Cardiac septum (tissue), 1 donor: ENCODE results near the gene NACC2. TPM values are rescaled to one million over a fixed set of nuclear protein-coding genes. Genes with fewer than 3 reads are reported as not detected.

ENCODE experiments used
- DNase-seq: peaks from one replicate; pipeline ENCODE4 v3.0.0-alpha.2; 2020; ENCODE audit warnings: low spot score
- intact Hi-C: fragments of 100-400 bp; cut with DNase I; formaldehyde crosslinking; loops from one replicate; pipeline ENCODE4 v1.14.0; 2022
- total RNA-seq: library from RNA; stranded (reverse); fragmentation: NEBNext Ultra II Directional; extraction: Animal tissue kit (Norgen Biotek cat#: 25700); gene quantifications from one replicate; pipeline ENCODE4 v1.2.1, GENCODE V29; 2021
- donor health status: DM: no; HTN: no; CAD: no.

Gene NACC2
- total RNA-seq, 1 donor from 2014 or later: 57.8 TPM

DNA sequence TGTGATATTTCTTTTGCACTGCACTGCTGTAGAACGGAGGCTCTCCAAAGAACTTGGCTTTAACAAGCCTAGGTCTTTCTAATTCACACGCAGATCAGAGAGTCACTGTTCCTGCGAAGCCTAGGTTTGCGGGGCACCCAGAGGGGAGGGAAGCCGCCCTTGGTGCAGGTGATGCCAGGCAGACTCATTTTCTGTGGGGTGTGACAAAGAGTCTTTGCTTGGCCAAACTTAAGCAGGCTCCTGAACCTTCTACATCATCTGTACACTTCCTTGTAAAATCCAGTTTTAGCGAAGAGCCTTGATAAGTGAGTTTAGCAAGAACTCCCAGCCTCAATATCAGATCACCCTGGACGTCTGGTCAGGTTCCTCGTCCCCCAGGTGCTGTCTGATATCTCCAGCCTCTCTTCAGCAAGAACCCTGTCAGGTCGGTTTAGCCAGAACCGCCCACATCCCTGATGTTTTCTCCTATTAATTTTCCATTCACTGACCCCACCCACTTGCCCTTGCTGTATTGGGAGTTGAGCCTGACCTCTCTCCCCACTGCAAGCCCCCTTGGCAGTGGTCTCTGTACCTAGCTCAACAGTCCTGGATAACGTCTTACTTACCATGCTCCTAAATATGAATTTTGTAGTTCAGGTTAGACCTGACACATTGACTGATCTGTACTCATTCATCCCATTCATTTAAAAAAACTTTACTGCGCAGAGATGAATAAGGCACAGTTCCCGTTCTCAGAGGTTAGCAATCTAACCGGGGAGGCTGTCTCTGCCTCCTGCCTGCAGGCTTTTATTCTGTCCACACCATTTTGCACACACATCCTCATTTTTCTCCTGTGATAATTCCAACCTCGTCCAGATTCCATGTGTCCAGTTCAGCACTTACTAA, 133.0 kb downstream of the NACC2 start:
- intact Hi-C loops: loop anchor here (1.0 to 2.0 kb wide), 2 partner anchors 55 to 158 kb away; partner anchors contain the start of gene CAMSAP1
- DNase-seq: no peak

GRCh38 chr9:135961277-135961715, 133.8 kb downstream of the NACC2 start, which contains the start of gene UBAC1:
TSS of gene UBAC1 (minus strand) at chr9:135961373. CDS start at chr9:135961162, 211 bp downstream.
- peak; percentile 98 for DNase-seq
- intact Hi-C loops: loop anchor here (2.0 kb wide), 1 partner anchor 54 kb away; the partner anchor contains the start of gene CAMSAP1

GRCh38 chr9:135960411-135961276, 134.4 kb downstream of the NACC2 start:
- intact Hi-C loops: loop anchor here (2.0 kb wide), 1 partner anchor 54 kb away; the partner anchor contains the start of gene CAMSAP1
- DNase-seq: no peak

GRCh38 chr9:135959814-135960213, 135.3 kb downstream of the NACC2 start:
- DNase-seq: no peak
- intact Hi-C loops: loop anchor here (2.0 kb wide), 1 partner anchor 53 kb away; the partner anchor contains the start of gene CAMSAP1

DNA sequence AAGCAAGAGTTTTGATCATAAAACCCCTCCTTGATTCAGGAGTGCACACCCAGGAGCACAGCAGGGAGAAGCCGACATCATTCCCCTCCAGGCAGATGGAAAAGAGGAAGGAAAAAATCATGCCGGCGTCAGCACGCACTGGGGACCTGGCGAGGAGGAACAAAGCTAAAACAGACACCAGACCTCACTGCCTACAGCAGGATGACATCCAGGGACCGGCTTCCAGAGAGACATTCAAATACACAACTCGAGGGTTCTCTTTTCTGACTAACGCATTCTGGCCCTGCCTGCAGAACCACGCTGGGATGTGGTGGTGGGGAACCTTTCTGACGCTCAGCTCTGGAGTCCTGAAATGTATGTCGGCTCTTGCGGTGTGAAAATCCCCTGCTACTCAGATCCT, 136.6 kb downstream of the NACC2 start:
- DNase-seq: no peak
- intact Hi-C loops: no loop called here

- intact Hi-C loops: loop anchor here (2.0 kb wide), 1 partner anchor 93 kb away; no protein-coding TSS in a partner anchor
- DNase-seq: no peak
Measured at GRCh38 chr9:135957431-135957830, 137.7 kb downstream of the NACC2 start.

DNA sequence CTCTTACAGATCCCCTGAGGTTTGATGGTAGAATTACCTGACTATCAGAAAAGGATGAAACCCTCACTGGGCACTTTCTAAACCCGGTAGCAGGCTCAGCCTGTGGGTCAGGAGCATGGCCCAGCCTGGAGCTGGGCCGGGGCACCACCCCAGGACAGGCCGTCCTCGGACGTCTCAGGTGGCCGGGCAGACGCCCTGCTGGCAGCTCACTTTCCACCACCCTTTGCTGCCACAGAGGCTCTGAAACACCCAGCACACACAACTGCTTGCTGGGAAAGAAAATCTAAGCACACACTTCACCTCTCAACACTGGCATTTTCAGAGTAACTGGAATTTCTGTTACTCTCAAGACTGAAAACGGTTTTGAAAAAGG, 138.3 kb downstream of the NACC2 start:
- intact Hi-C loops: loop anchor here (2.0 kb wide), 1 partner anchor 92 kb away; no protein-coding TSS in a partner anchor
- DNase-seq: no peak

Other genes with a start within 250 kb of the NACC2 start
- 25.5 TPM for gene CAMSAP1, start 187.7 kb downstream of the NACC2 start, total RNA-seq
- gene UBAC1, start 133.9 kb downstream of the NACC2 start, total RNA-seq: 90.3 TPM
- gene TMEM250, start 23.6 kb upstream of the NACC2 start, total RNA-seq: 19.8 TPM
- gene LHX3, start 109.8 kb upstream of the NACC2 start, total RNA-seq: not detected
- 7.2 TPM for gene QSOX2, start 150.5 kb upstream of the NACC2 start, total RNA-seq
- gene CCDC187, start 208.8 kb upstream of the NACC2 start, total RNA-seq: 0.03 TPM
- gene GPSM1, start 232.2 kb upstream of the NACC2 start, total RNA-seq: 35.1 TPM